Left lung (tissue), 10 donors: ENCODE measurements around the gene TBP. TPM values are rescaled to one million over a fixed set of nuclear protein-coding genes. Genes with fewer than 3 reads are reported as not detected.

Source experiments
- ATAC-seq: fragments of 200-7000 bp; cut with Tn5 transposase; one replicate; pipeline ENCODE4 v1.9.1; 2020; ENCODE audit warnings: moderate library complexity
- DNase-seq, 4 donors: peaks; one replicate each; pipeline ENCODE4 v3.0.0-alpha.2; 2013 to 2020
- H3K27ac ChIP-seq, 2 donors: fragments of 200-600 bp; sonication (generic) in 1 of 2; one replicate each; pipeline versions ENCODE4 v1.5.0 to v1.8.0; 2020 to 2021
- H3K27me3 ChIP-seq, 2 donors: fragments of 200-600 bp; sonication (generic) in 1 of 2; one replicate each; pipeline versions ENCODE4 v1.5.0 to v1.8.0; 2020 to 2021
- H3K36me3 ChIP-seq, 2 donors: fragments of 200-600 bp; sonication (generic) in 1 of 2; one replicate each; pipeline versions ENCODE4 v1.5.0 to v1.8.0; 2020 to 2021
- H3K4me1 ChIP-seq, 2 donors: fragments of 200-600 bp; one replicate each; pipeline ENCODE4 v1.8.0; 2021
- H3K4me3 ChIP-seq, 2 donors: fragments of 200-600 bp; sonication (generic) in 1 of 2; one replicate each; pipeline versions ENCODE4 v1.5.0 to v1.8.0; 2020 to 2021; ENCODE audit warnings: mild to moderate bottlenecking in 1 of 2
- H3K9me3 ChIP-seq, 2 donors: fragments of 200-600 bp; sonication (generic) in 1 of 2; one replicate each; pipeline versions ENCODE4 v1.5.0 to v1.8.0; 2020 to 2021
- intact Hi-C, 2 donors: fragments of 100-400 bp; cut with DNase I; formaldehyde crosslinking; loops; one replicate each; pipeline versions ENCODE4 v1.11.2 to v1.14.2; 2022
- polyA plus RNA-seq, 6 donors: library from polyadenylated mRNA; unstranded; fragments of 120-200 nt; gene quantifications; one replicate each; pipeline ENCODE4 v1.2.1, GENCODE V29; 2013; ENCODE audit not compliant: insufficient read length in 6 of 6
- total RNA-seq, 2 donors: library from RNA; stranded (reverse); fragmentation: NEBNext Ultra II Directional; extraction: Animal tissue kit (Norgen Biotek cat#: 25700); gene quantifications; one replicate each; pipeline ENCODE4 v1.2.1, GENCODE V29; 2021
- TF ChIP-seq, protein P1 (sequence below), 2 donors: fragments of 200-600 bp; sonication (generic) in 1 of 2; IDR thresholded peaks; one replicate each; pipeline versions ENCODE4 v1.5.0 to v1.8.0; 2021; ENCODE audit warnings: antibody characterized with exemption in 2 of 2
- donor health status: DM: no; HTN: yes; CAD: no.
- donor health status: DM: no; HTN: no; CAD: no.

The TBP gene
- total and polyA plus RNA-seq, 8 donors, result 9.0 to 27.2 (median 23.5) TPM

DNA sequence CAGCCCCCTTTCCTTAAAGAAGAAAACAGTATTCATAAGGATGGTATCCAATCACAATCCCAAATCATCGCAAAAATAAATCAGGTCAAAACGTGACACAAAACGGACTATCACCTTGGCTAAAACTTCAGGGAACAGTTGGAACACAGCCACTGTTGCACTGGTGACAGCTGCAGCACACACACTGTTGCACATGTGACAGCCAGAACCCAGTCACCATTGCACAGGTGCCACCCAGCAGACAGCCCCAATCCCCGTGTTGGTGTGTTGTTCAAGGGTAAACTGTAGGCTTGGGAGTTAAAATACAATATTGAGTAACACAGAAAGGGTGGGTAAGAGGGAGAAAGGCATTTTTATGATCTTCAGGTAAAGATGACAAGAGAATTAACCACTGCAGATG is 16.8 kb upstream of the TBP start:
- H3K4me3 ChIP-seq, result no peak overlapping the region
- intact Hi-C loops, result no loop called here
- no peaks in the 10 kb centered on the region for H3K27me3 ChIP-seq
- TF ChIP-seq, protein P1, sequence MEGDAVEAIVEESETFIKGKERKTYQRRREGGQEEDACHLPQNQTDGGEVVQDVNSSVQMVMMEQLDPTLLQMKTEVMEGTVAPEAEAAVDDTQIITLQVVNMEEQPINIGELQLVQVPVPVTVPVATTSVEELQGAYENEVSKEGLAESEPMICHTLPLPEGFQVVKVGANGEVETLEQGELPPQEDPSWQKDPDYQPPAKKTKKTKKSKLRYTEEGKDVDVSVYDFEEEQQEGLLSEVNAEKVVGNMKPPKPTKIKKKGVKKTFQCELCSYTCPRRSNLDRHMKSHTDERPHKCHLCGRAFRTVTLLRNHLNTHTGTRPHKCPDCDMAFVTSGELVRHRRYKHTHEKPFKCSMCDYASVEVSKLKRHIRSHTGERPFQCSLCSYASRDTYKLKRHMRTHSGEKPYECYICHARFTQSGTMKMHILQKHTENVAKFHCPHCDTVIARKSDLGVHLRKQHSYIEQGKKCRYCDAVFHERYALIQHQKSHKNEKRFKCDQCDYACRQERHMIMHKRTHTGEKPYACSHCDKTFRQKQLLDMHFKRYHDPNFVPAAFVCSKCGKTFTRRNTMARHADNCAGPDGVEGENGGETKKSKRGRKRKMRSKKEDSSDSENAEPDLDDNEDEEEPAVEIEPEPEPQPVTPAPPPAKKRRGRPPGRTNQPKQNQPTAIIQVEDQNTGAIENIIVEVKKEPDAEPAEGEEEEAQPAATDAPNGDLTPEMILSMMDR (IDR thresholded peaks at IDR 0.05), result no peak
- no peak for DNase-seq
- no peak overlapping the region for H3K27ac ChIP-seq
- H3K9me3 ChIP-seq, result no peaks in the 10 kb centered on the region
- ATAC-seq, result no peak
- peaks cover 0 to 98% of the 10 kb centered on the region in 2 donors for H3K36me3 ChIP-seq
- H3K4me1 ChIP-seq, result no peaks in the 10 kb centered on the region

DNA sequence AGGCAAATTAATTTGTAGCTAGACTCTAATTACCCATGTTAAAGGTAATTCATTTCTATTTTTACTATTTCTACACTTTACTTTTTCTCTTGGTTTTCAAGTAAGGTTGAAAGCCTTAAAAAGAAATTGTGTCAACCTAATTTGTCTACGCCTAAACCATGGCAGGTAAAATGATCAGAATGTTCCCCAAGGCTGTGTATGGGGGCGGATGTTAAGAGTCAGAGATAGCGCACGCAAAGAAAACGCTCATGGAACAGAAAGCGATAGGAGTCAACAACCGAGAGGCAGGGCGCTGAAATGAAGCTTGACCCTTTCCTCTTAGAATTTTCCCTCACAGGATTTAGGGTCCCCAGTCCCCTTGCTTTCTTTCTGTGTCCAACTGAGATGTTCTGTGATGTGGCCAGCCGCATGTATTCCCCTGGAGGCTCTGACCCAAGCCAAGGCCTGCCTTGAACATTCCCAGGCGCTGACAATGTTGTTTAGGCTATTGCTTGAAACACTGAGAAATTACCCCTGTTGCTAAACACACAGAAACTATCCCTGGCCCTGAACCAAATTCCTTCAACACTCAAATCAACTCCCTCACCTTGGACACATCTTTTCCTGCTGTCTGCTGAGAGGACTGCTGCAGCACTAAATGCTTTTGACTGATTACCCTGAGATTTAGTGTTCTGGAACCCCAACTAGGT is 12.0 kb upstream of the TBP start:
- no peak overlapping the region for H3K4me3 ChIP-seq
- TF ChIP-seq, protein P1 (IDR thresholded peaks at IDR 0.05), result no peak
- intact Hi-C loops, result no loop called here
- H3K36me3 ChIP-seq, result peaks cover 0 to 99% of the 10 kb centered on the region in 2 donors
- H3K27me3 ChIP-seq, result no peaks in the 10 kb centered on the region
- no peak for ATAC-seq
- H3K9me3 ChIP-seq, result no peaks in the 10 kb centered on the region
- no peak for DNase-seq
- peaks cover 0 to 3% of the 10 kb centered on the region in 2 donors for H3K4me1 ChIP-seq
- no peak overlapping the region for H3K27ac ChIP-seq

DNA sequence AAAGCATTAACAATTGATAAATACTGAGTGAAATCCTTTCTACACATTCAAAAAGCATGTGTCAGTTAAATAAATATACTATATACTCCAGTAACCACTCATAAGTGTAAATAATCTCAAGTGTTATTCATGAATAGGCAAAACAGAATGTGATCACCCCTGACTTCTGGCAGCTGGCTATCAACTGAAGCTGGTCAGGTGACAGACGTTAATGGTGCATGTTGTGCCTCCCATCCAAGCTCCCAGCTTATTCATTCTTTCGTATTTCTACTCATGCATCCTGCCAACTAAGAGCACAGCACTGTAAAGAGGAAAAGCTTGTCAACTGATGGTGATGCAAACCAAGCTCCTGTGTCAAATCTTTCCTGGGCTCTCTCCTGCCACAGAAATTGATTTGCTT is 8.8 kb upstream of the TBP start:
- ATAC-seq (peak; percentile 80), DNase-seq (no peak)
- intact Hi-C loops, result no loop called here
- Histone ChIP-seq H3K36me3 (peaks cover 0 to 94% of the 10 kb centered on the region in 2 donors), H3K4me3 (no peak overlapping the region), H3K27ac (no peak overlapping the region), H3K4me1 (peaks cover 4 to 15% of the 10 kb centered on the region in 2 donors), H3K9me3 (no peaks in the 10 kb centered on the region), H3K27me3 (no peaks in the 10 kb centered on the region)
- TF ChIP-seq, protein P1 (IDR thresholded peaks at IDR 0.05), result no peak

DNA sequence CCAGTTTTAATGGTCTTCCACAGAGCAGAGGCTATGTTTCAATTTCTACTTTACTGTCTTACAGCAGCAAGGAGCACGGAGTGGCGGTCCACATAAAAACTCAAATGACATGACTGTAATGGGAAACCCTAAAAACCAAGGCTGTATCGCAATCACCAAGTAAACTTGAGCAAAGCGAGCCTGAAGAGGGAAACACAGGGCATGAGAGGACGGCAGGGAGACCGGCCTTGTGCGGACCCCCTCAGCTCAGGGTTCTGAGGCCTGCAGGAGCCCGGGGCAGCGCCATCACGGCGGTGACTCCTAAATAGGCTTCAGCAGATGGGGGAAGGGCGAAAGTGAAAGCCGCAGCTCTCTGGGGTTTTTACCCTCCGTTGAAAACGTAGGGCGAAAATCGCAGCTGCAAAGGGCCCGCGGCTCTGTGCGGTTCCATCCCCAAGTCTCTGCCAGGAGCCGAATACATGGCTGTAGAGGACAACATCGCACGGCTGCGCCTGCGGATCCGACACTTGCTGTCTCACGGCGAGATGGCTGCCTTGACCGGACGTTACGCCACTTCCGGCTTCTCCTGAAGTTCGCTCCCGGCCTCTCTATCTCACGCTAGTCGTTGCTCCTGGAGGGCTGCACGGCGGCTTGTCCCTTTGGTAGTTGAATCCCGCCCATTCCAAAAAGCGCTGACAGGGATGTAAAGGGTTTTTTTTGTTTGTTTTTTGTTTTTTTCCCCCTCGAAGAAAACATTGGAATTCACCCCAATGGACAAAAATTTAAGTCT is 1.2 kb upstream of the TBP start, which contains the start of gene PSMB1:
Gene PSMB1, minus strand, starts transcription at position 543 of the 769 bp plus-strand sequence. Its CDS starts 65 bp downstream, at position 478.
- peaks cover 0 to 33% of the 10 kb centered on the region in 2 donors for H3K36me3 ChIP-seq
- peaks cover 31 to 58% of the 10 kb centered on the region in 2 donors for H3K4me1 ChIP-seq
- peak; percentile 94 to 97 (median 96) for DNase-seq
- intact Hi-C loops, result no loop called here
- H3K27me3 ChIP-seq, result no peaks in the 10 kb centered on the region
- TF ChIP-seq, protein P1 (IDR thresholded peaks at IDR 0.05), result no peak
- H3K27ac ChIP-seq, result peak within 1 kb of the TSS; percentile 92 to 97
- ATAC-seq, result peak; percentile 90
- H3K4me3 ChIP-seq, result peak within 1 kb of the TSS; percentile 77 to 84
- no peaks in the 10 kb centered on the region for H3K9me3 ChIP-seq

DNA sequence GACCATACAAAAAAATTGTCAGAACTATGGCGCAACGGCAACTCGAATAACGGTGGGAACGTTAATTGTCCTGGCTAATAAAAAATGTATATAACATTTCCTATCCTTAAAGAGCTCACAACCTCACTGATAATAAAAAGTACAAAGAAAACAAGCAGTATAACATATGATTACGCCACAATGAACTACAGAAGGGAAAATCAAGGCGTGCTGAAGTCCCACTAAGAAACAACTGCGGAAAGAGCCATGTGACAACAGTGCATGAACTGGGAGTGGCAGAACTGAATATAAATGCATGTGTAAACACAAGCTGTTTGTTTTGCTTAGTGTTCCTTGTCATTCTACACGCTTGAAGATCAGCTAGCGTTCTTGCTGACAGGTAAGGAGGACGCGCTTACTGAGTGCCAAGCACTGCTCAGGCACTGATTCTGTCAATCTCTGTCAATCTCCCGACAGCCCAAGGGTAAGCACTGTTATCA is 596 bp upstream of the TBP start:
- intact Hi-C loops, result no loop called here
- DNase-seq, result peak in 1 of 4 donors; percentile 68
- peak; percentile 62 for ATAC-seq

More for the DNA sequence above, 596 bp upstream of the TBP start:
- TF ChIP-seq, protein P1 (IDR thresholded peaks at IDR 0.05), result no peak
- H3K9me3 ChIP-seq, result no peaks in the 10 kb centered on the region
- no peaks in the 10 kb centered on the region for H3K27me3 ChIP-seq
- H3K4me3 ChIP-seq, result peak overlapping the region; percentile 77 to 84
- H3K27ac ChIP-seq, result peak overlapping the region; percentile 92 to 97
- peaks cover 0 to 32% of the 10 kb centered on the region in 2 donors for H3K36me3 ChIP-seq
- peaks cover 31 to 58% of the 10 kb centered on the region in 2 donors for H3K4me1 ChIP-seq
